Stimulated activated naive CD8-positive, alpha-beta T cell treated with anti-CD3 and anti-CD28 coated beads, Interleukin-15, amount 100 ng/mL, for 72 hours (primary cell): Measurements from ENCODE around the gene OXA1L.
"Not testable (repeated sequence)": the region's sequence is repeated elsewhere in the genome, so short reads cannot be mapped to it uniquely, and the experiment has no call there.

ENCODE experiments used
- ATAC-seq: fragments of 150-1000 bp; cut with Tn5 transposase; 2 replicates; pipeline ENCODE4 v1.10.0; 2021; ENCODE audit warnings: mild to moderate bottlenecking, moderate library complexity
- DNase-seq, 2 donors: peaks; one replicate each; pipeline ENCODE4 v3.0.0; 2021 to 2022
- H3K27ac Mint-ChIP-seq, 2 donors: one replicate each; pipeline ENCODE4 v1.8.0; 2022; ENCODE audit warnings: mild to moderate bottlenecking in 2 of 2, mixed read lengths in 2 of 2, moderate library complexity in 2 of 2
- H3K27me3 Mint-ChIP-seq: one replicate; pipeline ENCODE4 v1.8.0; 2022; ENCODE audit warnings: mixed read lengths
- H3K4me1 Mint-ChIP-seq: one replicate; pipeline ENCODE4 v1.8.0; 2022; ENCODE audit warnings: mild to moderate bottlenecking, mixed read lengths
- H3K4me3 Mint-ChIP-seq, 2 donors: one replicate each; pipeline ENCODE4 v1.8.0; 2022; ENCODE audit warnings: mild to moderate bottlenecking in 2 of 2, mixed read lengths in 2 of 2, moderate library complexity in 1 of 2
- H3K9me3 Mint-ChIP-seq, 2 donors: one replicate each; pipeline ENCODE4 v1.8.0; 2022; ENCODE audit warnings: mixed read lengths in 2 of 2

The OXA1L gene

DNA sequence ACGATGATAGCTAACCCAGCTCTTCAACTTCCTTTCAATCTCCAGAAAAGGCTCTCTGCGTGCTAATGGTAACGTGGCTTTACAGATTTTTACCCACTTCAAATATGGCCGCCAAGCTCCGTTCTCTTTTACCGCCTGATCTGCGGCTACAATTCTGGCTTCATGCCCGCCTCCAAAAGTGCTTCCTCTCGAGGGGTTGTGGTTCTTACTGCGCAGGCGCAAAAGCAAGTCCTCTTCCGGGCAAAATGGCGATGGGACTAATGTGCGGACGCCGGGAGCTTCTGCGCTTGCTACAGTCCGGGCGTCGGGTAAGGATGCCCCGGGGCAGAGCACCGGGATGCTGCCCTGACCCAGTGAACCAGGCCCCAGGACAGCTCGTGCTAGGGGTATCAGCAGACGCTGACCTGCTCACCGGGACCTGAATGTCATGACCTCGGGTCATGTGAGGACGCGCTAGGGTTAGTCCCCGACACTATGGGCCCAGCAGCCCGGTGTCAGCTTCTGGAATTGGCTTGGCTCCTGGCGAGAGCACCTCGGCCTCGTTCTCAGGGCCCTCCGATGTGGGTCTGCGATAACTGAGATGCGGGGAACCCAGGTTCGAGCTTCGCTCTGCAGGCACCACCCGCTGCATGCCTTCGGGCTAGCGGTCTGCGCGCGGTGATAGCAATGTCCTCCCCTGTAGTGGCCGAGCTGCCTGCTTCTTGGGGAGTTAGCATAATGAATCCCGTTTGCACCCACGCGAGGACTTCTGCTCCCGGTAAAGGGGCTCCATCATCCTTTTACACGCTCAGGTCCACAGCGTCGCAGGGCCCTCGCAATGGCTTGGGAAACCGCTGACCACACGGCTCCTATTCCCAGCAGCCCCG is at the start of gene OXA1L:
OXA1L (plus strand) TSS at position 232 of the 866 bp plus-strand sequence; CDS start at position 246, 14 bp downstream.
- Mint-ChIP-seq H3K9me3 (peaks cover 4% of the 10 kb centered on the region in 2 donors), H3K27ac (peak within 1 kb of the TSS; percentile 100), H3K4me1 (peaks cover 51% of the 10 kb centered on the region), H3K4me3 (peak within 1 kb of the TSS; percentile 95 to 98), H3K27me3 (no peaks in the 10 kb centered on the region)
- ATAC-seq (peak; percentile 93), DNase-seq (peak; percentile 93 to 97)

GRCh38 chr14:22718091-22718490 is 48.4 kb upstream of the OXA1L start:
- no peak for ATAC-seq
- Mint-ChIP-seq H3K27ac (no peak overlapping the region), H3K4me1 (peaks cover 12% of the 10 kb centered on the region), H3K9me3 (peaks cover 10 to 12% of the 10 kb centered on the region in 2 donors), H3K4me3 (no peak overlapping the region), H3K27me3 (no peaks in the 10 kb centered on the region)
- no peak for DNase-seq

DNA sequence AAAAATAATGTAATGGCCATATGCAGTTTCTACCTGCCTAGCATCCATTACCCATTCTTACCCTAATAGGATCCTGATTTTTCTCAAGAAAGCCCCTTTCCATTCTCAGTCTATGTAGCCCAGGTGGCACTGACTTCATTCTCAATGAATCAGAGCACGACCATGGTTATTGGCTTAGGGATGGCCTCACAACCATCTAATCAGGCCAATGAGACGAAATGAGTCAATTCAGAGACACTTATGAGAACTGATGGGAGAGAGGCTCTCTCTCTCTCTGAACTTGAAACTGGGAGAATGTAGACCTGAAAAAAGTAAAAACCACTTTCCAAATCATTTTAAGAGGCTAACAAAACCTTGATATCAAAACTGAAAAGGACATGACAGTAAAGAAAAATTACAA is 45.3 kb upstream of the OXA1L start:
- no peaks in the 10 kb centered on the region for H3K27me3 Mint-ChIP-seq
- no peaks in the 10 kb centered on the region for H3K4me1 Mint-ChIP-seq
- peaks cover 10 to 12% of the 10 kb centered on the region in 2 donors for H3K9me3 Mint-ChIP-seq
- ATAC-seq, result no peak
- H3K27ac Mint-ChIP-seq, result no peak overlapping the region
- DNase-seq, result no peak
- no peak overlapping the region for H3K4me3 Mint-ChIP-seq

DNA sequence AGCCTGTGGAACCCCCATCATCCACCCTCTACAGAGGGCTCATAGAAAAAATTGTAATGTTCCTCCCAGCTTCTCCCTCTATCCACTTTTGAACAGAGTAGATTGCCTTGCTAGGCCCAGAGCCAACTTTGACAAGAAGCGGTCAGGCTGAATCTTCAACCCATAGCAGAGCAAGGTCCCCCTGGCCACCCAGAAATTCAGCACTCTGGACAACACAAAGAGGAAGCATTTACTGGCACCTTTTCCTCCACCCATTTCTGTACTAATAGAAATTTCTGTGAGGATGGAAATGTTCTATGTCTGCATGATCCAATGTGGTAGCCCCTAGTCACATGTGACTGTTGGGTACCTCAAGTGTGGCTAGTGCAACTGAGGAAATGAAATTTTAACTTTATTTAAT is 42.7 kb upstream of the OXA1L start:
- Mint-ChIP-seq H3K27me3 (no peaks in the 10 kb centered on the region), H3K27ac (no peak overlapping the region), H3K4me1 (no peaks in the 10 kb centered on the region), H3K9me3 (peaks cover 5% of the 10 kb centered on the region in 2 donors), H3K4me3 (no peak overlapping the region)
- no peak for DNase-seq
- no peak for ATAC-seq

- H3K4me3 Mint-ChIP-seq, H3K9me3 Mint-ChIP-seq: not testable (repeated sequence)
Observed at GRCh38 chr14:22724847-22725246, 41.6 kb upstream of the OXA1L start.

DNA sequence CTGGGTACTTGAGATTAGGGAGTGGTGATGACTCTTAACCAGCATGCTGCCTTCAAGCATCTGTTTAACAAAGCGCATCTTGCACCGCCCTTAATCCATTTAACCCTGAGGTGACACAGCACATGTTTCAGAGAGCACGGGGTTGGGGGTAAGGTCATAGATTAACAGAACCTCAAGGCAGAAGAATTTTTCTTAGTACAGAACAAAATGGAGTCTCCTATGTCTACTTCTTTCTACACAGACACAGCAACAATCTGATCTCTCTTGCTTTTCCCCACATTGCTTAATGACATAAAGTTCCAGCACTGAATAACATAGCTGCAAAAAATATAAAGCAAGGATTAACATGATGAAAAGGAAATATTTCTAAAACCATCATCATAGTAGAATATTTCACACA is 41.1 kb upstream of the OXA1L start:
- not testable (repeated sequence) for H3K27me3 Mint-ChIP-seq, H3K9me3 Mint-ChIP-seq, DNase-seq, H3K4me1 Mint-ChIP-seq, H3K4me3 Mint-ChIP-seq, ATAC-seq
- peak overlapping the region in 1 of 2 donors; percentile 70 for H3K27ac Mint-ChIP-seq

More at GRCh38 chr14:22724847-22725246, 41.6 kb upstream of the OXA1L start:
- peak overlapping the region in 1 of 2 donors; percentile 70 for H3K27ac Mint-ChIP-seq
- ATAC-seq, H3K27me3 Mint-ChIP-seq, DNase-seq, H3K4me1 Mint-ChIP-seq: not testable (repeated sequence)

DNA sequence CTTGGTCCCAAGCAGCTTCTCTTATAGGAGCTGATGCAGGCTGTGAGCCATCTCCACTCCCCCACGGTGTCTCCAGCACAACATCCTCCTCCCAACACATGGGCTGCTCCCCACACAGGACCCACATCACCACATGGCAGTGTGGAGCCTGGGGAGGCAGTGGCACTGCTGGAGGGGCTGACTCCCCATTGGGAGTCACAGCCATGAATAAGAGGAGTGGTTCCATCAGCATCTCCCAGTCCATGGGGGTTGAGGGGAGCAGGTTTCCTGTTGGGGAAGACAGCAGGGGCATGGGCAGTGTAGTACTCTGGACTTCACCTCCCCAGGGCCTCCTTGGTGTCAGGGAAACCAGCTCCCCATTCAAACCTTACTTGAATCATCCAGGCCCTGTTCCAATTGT is 40.5 kb upstream of the OXA1L start:
- no peak overlapping the region for H3K4me3 Mint-ChIP-seq
- peaks cover 3% of the 10 kb centered on the region for H3K27me3 Mint-ChIP-seq
- no peaks in the 10 kb centered on the region for H3K4me1 Mint-ChIP-seq
- DNase-seq (no peak), ATAC-seq (no peak)
- no peak overlapping the region for H3K27ac Mint-ChIP-seq
- H3K9me3 Mint-ChIP-seq, result peaks cover 5% of the 10 kb centered on the region in 2 donors

DNA sequence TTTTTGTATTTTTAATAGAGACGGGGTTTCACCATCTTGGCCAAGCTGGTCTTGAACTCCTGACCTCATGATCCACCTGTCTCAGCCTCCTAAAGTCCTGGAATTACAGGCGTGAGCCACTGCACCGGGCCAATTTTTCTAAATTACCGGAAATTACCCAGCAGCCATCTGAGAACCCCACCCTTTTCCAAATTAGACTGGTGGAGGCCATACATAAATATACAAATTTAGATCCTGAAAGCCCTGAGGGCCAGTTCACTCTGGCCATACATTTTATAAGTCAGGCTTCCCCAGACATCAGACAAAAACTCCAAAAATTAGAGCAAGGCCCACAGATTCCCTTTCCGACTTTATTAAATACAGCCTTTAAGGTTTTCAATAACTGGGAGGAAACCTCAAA is 34.4 kb upstream of the OXA1L start:
- not testable (repeated sequence) for H3K27ac Mint-ChIP-seq, ATAC-seq, H3K9me3 Mint-ChIP-seq

DNA sequence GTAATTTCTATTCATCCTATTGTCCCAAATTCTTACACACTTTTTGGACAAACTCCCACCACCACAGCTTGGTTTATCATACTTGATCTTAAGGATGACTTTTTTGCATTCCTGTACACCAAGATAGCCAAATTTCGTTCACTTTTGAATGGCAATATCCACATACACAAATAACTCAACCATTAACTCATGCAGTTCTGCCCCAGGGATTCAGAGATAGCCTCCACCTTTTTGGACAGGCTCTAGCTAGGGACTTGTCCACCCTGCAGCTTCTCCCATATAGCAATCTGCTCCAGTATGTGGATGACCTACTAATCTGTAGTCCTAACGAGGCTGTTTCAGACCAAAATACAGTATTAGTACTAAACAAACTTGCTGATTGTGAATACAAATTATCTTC is 32.7 kb upstream of the OXA1L start:
- Mint-ChIP-seq H3K9me3 (no peaks in the 10 kb centered on the region), H3K27me3 (peaks cover 21% of the 10 kb centered on the region), H3K4me1 (peaks cover 9% of the 10 kb centered on the region), H3K27ac (peak overlapping the region in 1 of 2 donors; percentile 71), H3K4me3 (no peak overlapping the region)
- ATAC-seq (no peak), DNase-seq (no peak)

More for the DNA sequence above, 34.4 kb upstream of the OXA1L start:
- H3K4me3 Mint-ChIP-seq, H3K4me1 Mint-ChIP-seq, DNase-seq: not testable (repeated sequence)
- peaks cover 21% of the 10 kb centered on the region for H3K27me3 Mint-ChIP-seq

DNA sequence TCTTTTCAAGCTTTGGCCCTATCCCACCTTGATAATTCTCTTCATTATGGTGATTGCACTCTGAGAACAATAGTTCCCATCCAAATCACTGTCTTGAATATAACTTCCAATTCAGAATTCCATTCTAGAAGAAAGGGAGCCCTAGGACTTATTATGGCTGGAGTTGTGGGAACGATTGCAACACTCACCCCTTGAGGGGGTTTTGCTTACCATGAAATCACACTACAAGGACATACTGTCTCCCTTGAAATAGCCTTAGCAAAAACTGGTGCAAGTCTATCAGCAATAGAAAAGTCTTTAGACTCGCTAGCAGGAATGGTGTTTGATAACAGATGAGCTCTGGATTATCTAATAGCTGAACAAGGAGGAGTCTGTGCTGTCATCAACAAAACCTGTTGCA is 31.4 kb upstream of the OXA1L start:
- H3K27me3 Mint-ChIP-seq, result peaks cover 21% of the 10 kb centered on the region
- H3K9me3 Mint-ChIP-seq, result no peaks in the 10 kb centered on the region
- no peak overlapping the region for H3K4me3 Mint-ChIP-seq
- H3K4me1 Mint-ChIP-seq, result peaks cover 9% of the 10 kb centered on the region
- no peak overlapping the region for H3K27ac Mint-ChIP-seq
- ATAC-seq (no peak), DNase-seq (no peak)

GRCh38 chr14:22736384-22736783 is 30.1 kb upstream of the OXA1L start:
- H3K9me3 Mint-ChIP-seq, H3K4me1 Mint-ChIP-seq, H3K4me3 Mint-ChIP-seq, DNase-seq, ATAC-seq: not testable (repeated sequence)
- H3K27me3 Mint-ChIP-seq, result peaks cover 20% of the 10 kb centered on the region
- H3K27ac Mint-ChIP-seq, result peak overlapping the region in 1 of 2 donors; percentile 94

- ATAC-seq (peak; percentile 99), DNase-seq (peak; percentile 37 to 61)
Observed at GRCh38 chr14:22737052-22737451, 29.4 kb upstream of the OXA1L start.

GRCh38 chr14:22739423-22739822 is 27.1 kb upstream of the OXA1L start:
- H3K4me1 Mint-ChIP-seq, result peaks cover 9% of the 10 kb centered on the region
- DNase-seq, result no peak
- H3K27me3 Mint-ChIP-seq, result peaks cover 30% of the 10 kb centered on the region
- H3K27ac Mint-ChIP-seq, result peak overlapping the region in 1 of 2 donors; percentile 11
- no peaks in the 10 kb centered on the region for H3K9me3 Mint-ChIP-seq
- H3K4me3 Mint-ChIP-seq, result no peak overlapping the region
- ATAC-seq, result no peak

More at GRCh38 chr14:22737052-22737451, 29.4 kb upstream of the OXA1L start:
- Mint-ChIP-seq H3K27ac (peak overlapping the region; percentile 94 to 95), H3K9me3 (no peaks in the 10 kb centered on the region), H3K4me1 (peaks cover 9% of the 10 kb centered on the region), H3K4me3 (no peak overlapping the region), H3K27me3 (peaks cover 23% of the 10 kb centered on the region)

GRCh38 chr14:22740020-22740419 is 26.5 kb upstream of the OXA1L start:
- Mint-ChIP-seq H3K4me3 (no peak overlapping the region), H3K27me3 (peaks cover 26% of the 10 kb centered on the region), H3K9me3 (no peaks in the 10 kb centered on the region), H3K4me1 (peaks cover 9% of the 10 kb centered on the region), H3K27ac (no peak overlapping the region)
- DNase-seq, result no peak
- no peak for ATAC-seq

DNA sequence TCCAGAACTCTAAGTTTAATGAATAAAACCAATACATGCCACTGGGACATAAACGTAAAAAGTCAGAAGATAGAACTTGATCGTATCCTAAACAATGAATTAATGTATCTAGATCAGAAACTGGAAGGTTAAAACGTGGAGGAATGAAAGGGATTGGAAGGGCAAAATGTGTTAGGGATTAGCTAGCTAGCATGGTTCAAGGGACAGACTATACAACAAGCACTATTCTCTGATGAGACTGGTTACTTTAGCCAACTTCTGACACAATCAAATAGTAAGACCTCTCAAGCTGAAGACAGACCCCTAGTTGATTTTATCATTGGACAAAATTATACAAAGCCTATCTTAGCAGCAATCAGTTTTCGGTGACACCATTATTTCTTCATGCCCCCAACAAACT is 18.7 kb upstream of the OXA1L start:
- Mint-ChIP-seq H3K27ac (no peak overlapping the region), H3K9me3 (no peaks in the 10 kb centered on the region), H3K4me3 (no peak overlapping the region), H3K4me1 (no peaks in the 10 kb centered on the region), H3K27me3 (peaks cover 21% of the 10 kb centered on the region)
- ATAC-seq (no peak), DNase-seq (no peak)

DNA sequence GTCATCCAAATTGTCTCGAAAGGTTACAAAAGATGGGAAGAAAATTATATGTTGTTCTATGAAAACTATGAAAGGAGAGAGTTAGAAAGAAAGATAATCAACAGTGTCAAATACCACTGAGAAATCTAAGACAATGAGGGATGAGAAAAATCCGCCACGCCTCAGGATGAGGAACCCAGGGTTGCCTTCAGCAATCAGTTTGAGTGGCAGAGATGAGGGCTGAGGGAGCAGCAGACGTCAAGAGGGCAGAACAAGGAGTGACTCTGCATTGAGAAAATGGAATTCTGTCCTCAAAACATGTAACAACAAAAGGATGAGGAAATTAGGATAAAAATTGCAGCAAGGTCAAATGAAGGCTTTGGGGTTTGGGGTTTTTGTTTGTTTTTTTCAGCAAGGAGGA is 18.3 kb upstream of the OXA1L start:
- Mint-ChIP-seq H3K9me3 (no peaks in the 10 kb centered on the region), H3K4me3 (no peak overlapping the region), H3K27ac (no peak overlapping the region), H3K4me1 (no peaks in the 10 kb centered on the region), H3K27me3 (peaks cover 25% of the 10 kb centered on the region)
- DNase-seq (no peak), ATAC-seq (no peak)
